Measurements from ENCODE around the gene ZFP91. TPM values are rescaled to one million over a fixed set of nuclear protein-coding genes. Genes with fewer than 3 reads are reported as not detected.

Gene ZFP91, protein sequence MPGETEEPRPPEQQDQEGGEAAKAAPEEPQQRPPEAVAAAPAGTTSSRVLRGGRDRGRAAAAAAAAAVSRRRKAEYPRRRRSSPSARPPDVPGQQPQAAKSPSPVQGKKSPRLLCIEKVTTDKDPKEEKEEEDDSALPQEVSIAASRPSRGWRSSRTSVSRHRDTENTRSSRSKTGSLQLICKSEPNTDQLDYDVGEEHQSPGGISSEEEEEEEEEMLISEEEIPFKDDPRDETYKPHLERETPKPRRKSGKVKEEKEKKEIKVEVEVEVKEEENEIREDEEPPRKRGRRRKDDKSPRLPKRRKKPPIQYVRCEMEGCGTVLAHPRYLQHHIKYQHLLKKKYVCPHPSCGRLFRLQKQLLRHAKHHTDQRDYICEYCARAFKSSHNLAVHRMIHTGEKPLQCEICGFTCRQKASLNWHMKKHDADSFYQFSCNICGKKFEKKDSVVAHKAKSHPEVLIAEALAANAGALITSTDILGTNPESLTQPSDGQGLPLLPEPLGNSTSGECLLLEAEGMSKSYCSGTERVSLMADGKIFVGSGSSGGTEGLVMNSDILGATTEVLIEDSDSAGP
- total RNA-seq (ENCODE audit: low replicate concordance): 39.6 and 43.6 TPM in 2 replicates
- long read RNA-seq, full-length matches to known transcripts: 1 of 2 reads
- long read RNA-seq, partial matches to known transcripts: 1 of 2 reads
- long read RNA-seq, other reads (novel, unspliced or antisense): 0 of 2 reads

- peaks cover 21% of the 10 kb centered on the region for H3K4me1 Mint-ChIP-seq (ENCODE audit: unreplicated experiment)
- H3K27ac Mint-ChIP-seq: peak within 1 kb of the TSS; percentile 100
- H3K4me3 Mint-ChIP-seq: peak within 1 kb of the TSS; percentile 98
- no peaks in the 10 kb centered on the region for H3K9me3 Mint-ChIP-seq
- DNase-seq (ENCODE audit: extremely low spot score, unreplicated experiment): peak; percentile 91
- H3K27me3 Mint-ChIP-seq: no peaks in the 10 kb centered on the region
- TF ChIP-seq, protein P1, sequence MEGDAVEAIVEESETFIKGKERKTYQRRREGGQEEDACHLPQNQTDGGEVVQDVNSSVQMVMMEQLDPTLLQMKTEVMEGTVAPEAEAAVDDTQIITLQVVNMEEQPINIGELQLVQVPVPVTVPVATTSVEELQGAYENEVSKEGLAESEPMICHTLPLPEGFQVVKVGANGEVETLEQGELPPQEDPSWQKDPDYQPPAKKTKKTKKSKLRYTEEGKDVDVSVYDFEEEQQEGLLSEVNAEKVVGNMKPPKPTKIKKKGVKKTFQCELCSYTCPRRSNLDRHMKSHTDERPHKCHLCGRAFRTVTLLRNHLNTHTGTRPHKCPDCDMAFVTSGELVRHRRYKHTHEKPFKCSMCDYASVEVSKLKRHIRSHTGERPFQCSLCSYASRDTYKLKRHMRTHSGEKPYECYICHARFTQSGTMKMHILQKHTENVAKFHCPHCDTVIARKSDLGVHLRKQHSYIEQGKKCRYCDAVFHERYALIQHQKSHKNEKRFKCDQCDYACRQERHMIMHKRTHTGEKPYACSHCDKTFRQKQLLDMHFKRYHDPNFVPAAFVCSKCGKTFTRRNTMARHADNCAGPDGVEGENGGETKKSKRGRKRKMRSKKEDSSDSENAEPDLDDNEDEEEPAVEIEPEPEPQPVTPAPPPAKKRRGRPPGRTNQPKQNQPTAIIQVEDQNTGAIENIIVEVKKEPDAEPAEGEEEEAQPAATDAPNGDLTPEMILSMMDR (conservative IDR thresholded peaks at IDR 0.05): no peak
- H3K36me3 Mint-ChIP-seq: no peaks in the 10 kb centered on the region
Observed at GRCh38 chr11:58578635-58579191, at the start of gene ZFP91. Gene ZFP91, plus strand, starts transcription at chr11:58579063. Its CDS starts 219 bp downstream, at chr11:58579282.

DNA sequence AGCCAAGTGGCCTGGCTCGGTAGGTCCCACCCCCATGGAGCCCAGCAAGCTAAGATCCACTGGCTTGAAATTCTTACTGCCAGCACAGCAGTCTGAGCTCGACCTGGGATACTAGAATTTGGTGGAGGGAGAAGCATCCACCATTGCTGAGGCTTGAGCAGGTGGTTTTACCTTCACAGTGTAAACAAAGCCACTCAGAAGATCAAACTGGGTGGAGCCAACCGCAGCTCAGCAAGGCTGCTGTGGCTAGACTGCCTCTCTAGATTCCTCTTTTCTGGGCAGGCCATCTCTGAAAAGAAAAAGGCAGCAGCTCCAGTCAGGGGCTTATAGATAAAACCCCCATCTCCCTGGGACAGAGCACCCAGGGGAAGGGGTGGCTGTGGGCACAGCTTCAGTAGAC lies 48.6 kb upstream of the ZFP91 start:
- Mint-ChIP-seq H3K36me3 (peaks cover 5% of the 10 kb centered on the region), H3K4me3 (no peak overlapping the region), H3K27ac (no peak overlapping the region), H3K27me3 (no peaks in the 10 kb centered on the region), H3K9me3 (peaks cover 5% of the 10 kb centered on the region), H3K4me1 (ENCODE audit: unreplicated experiment) (no peaks in the 10 kb centered on the region)
- TF ChIP-seq, protein P1 (conservative IDR thresholded peaks at IDR 0.05): no peak
- no peak for DNase-seq (ENCODE audit: extremely low spot score, unreplicated experiment)

DNA sequence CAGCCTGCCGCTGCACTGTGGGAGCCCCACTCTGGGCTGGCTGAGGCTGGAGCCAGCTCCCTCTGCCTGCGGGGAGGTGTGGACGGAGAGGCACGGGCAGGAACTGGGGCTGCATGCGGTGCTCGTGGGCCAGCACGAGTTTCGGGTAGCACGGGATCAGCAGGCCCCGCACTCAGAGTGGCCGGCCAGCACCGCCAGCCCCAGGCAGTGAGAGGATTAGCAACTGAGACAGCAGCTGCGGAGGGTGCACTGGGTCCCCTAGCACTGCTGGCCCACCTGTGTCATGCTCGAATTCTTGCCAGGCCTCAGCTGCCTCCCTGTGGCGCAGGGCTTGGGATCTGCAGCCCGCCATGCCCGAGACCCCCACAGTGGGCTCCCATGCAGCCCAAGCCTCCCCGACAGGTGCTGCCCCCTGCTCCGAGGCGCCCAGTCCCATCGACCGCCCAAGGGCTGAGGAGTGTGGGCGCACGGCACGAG lies 47.0 kb upstream of the ZFP91 start:
- Mint-ChIP-seq H3K4me1 (ENCODE audit: unreplicated experiment) (no peaks in the 10 kb centered on the region), H3K9me3 (peaks cover 5% of the 10 kb centered on the region), H3K27ac (no peak overlapping the region), H3K27me3 (no peaks in the 10 kb centered on the region), H3K4me3 (no peak overlapping the region), H3K36me3 (peaks cover 13% of the 10 kb centered on the region)
- TF ChIP-seq, protein P1 (conservative IDR thresholded peaks at IDR 0.05): no peak
- no peak for DNase-seq (ENCODE audit: extremely low spot score, unreplicated experiment)

DNA sequence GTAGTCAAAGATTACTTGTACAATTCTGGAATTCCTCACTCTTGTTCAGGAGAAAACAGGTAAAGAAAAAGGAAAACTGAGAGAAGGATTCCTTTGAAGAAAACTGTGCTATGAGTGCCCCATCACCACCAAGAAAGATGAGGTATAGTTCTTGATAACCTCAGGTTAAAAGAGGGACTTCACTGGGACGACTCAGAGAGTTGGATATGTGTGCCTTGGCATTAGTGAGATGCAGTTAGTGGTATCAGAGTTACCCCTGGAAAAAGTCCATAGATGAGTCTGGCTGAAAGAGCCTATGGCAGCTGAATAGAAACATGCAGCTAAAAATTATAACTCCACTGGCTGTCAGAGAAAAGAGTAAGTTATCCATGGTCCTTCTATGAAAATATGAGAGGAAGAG lies 32.0 kb upstream of the ZFP91 start:
- Mint-ChIP-seq H3K9me3 (no peaks in the 10 kb centered on the region), H3K36me3 (peaks cover 17% of the 10 kb centered on the region), H3K27me3 (no peaks in the 10 kb centered on the region), H3K4me1 (ENCODE audit: unreplicated experiment) (no peaks in the 10 kb centered on the region), H3K4me3 (no peak overlapping the region), H3K27ac (no peak overlapping the region)
- TF ChIP-seq, protein P1 (conservative IDR thresholded peaks at IDR 0.05): no peak
- no peak for DNase-seq (ENCODE audit: extremely low spot score, unreplicated experiment)

- Mint-ChIP-seq H3K4me1 (ENCODE audit: unreplicated experiment) (no peaks in the 10 kb centered on the region), H3K27ac (no peak overlapping the region)
Observed at GRCh38 chr11:58549644-58550043, 29.2 kb upstream of the ZFP91 start.

More at GRCh38 chr11:58549644-58550043, 29.2 kb upstream of the ZFP91 start:
- Mint-ChIP-seq H3K36me3 (peaks cover 15% of the 10 kb centered on the region), H3K4me3 (no peak overlapping the region), H3K9me3 (no peaks in the 10 kb centered on the region), H3K27me3 (no peaks in the 10 kb centered on the region)
- TF ChIP-seq, protein P1 (conservative IDR thresholded peaks at IDR 0.05): no peak
- no peak for DNase-seq (ENCODE audit: extremely low spot score, unreplicated experiment)

All from type B pancreatic cell (in vitro differentiated cells).